Raji (cell line): Measurements from ENCODE around the gene CFAP61.

Source experiments
- POLR2A ChIP-seq: IDR thresholded peaks from 2 replicates; pipeline ENCODE4 v1.6.1; 2011; ENCODE audit warnings: low read depth, low read length, control low read depth; ENCODE audit not compliant: insufficient read depth

Gene CFAP61

DNA sequence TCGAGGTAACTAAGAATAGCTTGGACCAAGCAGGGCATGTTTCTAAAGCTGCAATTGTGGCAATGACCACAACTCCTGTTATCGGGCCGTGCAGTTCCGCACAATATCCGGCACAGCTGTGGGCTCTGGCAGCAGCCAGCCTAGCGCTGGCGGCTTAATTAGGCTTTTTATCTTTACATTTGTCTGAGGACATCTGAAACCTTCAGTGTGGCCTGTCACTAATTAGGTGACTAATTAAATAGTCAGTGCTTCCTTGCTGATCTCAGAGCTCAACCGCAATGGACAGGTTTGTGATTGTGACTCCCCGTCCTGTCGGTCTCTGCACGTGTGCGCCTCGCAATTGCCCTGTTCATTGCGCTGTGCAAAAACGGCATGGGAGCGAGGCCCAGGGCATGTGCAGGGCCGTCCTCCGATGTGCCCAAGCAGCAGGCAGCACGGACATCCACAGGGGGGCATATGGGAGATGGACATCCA is 180.7 kb downstream of the CFAP61 start:
- no peak for TF ChIP-seq POLR2A

DNA sequence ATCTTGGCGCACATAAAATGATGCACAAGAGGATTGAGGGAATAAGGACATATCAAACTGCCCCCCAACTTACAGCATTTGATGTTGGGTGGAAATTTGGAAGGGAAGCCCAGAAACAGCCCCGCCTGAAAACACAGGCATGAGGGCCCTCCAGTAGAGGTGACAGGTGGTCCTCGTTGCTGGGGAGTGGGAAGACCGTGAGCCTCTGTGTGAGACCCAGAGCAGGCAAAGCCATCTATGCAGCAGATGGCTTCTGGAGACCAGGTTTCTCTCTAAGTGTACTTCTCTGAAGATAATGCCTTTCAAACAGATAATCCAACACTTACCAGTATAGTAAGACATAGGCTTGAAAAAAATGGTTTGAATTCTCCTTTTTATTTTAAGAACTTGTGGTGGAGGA is 183.3 kb downstream of the CFAP61 start:
- TF ChIP-seq POLR2A, result no peak

DNA sequence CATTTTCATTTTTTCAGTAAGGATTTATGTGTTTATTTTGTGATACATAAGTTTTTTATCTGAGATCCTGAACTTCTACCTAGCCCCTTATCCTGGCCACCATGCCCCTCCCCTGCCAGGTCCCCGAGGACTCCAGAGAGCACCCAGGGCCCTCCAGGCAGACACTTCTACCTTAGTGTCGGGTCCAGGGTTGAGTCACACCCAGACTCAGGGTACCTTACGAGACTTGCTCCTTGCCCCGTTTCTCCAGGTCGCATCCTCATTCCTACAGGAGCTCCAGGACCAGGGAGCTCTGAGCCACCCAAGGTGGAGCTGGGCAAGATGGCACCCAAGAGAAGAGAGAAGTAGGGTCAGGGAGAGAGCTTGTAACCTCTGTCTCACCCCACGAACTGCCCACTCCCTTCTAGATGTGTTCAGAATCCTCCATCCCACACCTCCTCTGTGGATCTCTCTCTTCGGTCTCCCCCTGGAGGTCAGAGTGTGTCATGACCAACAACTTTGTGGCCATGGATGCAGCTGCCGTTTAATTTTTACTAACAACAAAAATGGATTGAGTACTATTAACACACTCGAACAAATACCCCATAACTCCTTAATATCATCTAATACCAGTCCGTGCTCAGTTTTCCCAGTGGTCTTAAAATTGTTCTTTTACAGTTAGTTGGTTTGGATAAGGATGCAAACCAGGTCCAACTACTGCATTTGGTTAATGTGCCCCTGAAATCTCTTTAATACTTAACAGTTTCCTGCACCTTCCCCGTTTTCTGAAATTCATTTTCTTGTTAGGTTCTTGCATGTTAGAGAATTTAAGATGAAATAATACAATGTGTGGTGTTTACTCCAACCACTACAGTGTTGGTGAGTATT is 185.0 kb downstream of the CFAP61 start:
- TF ChIP-seq POLR2A, result no peak

DNA sequence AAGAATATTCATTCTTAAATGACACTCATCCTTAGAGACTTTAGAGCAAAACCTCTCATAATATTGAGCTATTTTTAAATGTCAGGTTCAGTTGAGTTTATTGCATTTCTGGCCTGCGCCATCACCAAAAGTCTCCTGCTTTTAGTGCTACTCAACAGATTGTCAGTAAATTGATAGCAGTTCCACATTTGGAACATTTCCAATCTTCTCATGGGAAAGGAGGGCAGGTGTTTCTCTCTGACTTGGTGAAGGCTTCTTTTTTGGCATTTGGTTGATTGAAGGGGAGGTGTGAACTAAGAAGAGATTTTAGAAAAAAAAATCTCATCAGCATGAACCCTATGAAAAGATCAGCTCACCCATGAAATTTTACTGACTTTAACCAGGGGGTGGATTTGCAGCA is 189.6 kb downstream of the CFAP61 start:
- TF ChIP-seq POLR2A, result no peak

DNA sequence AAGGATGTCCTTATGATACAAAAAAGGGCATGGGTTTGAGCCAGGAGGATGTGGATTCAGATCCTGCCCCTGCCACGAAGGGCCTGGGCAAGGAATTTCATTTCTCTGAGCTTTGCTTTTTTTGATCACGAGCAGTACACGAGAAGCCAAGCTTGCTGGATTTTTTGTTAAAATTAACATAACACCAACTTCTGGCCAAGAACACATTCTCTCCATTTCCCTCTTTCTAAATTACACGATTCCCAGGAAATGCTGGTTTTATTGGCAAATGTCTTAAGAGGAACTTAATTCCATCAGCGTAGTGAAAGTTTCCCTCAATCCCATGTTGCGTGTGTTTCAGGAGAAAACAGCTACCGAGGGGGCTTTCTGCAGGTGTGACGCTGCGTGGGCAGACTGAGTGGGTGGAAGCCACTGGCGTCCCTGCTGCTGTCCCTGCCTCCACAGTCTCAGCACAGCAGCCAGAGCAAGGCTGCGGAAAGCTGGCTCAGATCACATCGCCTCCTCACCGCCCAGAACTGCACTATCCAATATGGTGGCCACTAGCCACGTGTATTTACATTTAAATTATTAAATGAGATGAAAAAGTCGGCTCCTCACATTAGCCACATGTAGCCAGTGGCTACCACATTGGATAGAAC is 194.8 kb downstream of the CFAP61 start:
- TF ChIP-seq POLR2A, result no peak

DNA sequence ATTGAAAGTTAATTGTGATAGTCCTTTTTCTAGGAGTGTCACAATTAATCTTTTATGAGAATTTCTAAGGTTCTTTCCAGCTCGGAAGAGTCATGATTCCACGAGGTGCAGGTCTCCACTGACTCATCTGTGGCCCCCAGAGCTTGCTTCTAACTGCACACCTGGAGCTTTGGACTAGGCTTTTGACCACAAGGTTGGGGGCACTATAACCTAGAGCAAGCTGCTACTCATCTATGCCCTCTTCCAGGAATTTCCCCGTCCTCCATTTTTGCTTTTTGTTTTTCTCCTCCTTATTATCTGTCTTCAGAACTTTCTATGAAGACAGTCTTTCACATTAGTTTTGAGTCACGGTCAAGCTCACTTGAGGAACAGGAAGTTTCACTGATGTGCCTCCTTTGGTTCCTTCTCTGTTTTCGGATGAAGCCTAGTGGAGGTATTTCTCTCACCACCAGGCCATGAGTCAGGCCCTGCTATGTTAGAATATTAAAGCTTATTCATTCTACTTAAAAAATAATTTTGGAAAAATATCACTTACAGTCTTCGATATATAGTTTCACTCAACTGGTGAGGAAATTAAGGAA is 196.4 kb downstream of the CFAP61 start:
- TF ChIP-seq POLR2A, result no peak

DNA sequence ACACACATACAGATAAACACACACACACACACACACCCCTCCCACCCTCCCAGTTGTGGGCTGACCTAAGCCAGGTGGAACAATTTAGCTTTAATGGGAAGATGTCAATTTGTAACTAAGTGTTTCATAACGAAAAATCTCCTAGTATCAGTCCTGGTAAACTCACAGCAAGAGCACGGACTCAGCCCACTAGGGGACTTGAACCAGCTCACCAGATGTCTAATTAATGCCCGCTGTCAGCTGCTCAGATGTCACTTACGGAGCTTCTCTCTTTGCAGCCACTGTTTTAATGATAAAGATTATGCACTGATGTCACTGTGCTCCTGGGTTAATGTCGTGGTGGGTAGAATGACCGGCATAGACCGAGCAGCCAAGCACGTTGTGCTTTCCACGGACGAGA is 199.0 kb downstream of the CFAP61 start:
- no peak for TF ChIP-seq POLR2A

DNA sequence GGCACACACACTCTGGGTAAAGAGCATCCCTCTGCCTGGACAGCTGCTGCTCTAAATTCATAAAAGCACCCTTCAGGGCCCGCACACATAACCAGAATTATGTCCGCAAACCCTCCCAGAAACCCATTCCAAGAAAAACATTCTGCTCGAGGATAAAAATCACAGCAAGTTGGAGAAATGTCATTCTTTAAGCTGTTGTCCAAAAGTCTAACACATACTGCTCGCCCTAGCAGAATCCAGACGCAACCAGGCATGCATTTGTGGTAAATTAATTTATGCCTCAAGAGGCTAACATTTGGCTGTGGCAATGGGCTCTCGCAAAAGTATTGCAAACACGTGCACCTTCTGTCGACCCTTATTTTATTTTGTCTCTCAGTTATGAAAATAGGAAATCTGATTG is 199.5 kb downstream of the CFAP61 start:
- no peak for TF ChIP-seq POLR2A

DNA sequence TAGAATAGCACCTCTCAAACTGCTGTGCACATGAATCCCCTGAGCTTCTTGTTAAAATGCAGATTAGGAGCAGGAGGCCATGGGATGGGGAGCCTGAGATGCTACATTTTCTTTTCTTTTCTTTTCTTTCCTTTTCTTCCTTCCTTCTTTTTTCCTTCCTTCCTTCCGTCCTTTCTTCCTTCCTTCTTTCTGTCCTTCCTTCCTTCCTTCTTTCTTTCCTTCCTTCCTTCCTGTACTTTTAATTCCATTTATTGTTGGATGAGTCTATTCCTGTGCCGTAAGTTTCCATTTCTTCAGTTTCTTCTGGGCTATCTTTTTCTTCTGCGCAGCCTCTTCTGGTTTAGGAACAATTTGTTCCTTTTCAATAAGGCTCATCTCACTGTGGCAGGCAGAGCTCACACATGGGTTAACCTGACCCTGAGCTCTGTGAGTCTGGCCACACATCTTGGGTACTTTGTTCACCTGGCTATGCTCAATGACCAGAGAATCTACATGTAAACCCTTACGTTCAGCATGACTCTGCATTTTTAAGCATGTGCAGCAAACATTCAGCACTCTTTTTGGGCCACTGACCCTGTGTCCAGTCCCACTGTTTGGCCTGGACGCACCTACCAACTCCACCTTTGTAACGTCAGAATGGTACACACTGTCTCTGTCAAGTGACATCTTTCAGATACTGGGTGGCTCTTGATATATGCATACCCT is 200.9 kb downstream of the CFAP61 start:
- TF ChIP-seq POLR2A, result no peak

DNA sequence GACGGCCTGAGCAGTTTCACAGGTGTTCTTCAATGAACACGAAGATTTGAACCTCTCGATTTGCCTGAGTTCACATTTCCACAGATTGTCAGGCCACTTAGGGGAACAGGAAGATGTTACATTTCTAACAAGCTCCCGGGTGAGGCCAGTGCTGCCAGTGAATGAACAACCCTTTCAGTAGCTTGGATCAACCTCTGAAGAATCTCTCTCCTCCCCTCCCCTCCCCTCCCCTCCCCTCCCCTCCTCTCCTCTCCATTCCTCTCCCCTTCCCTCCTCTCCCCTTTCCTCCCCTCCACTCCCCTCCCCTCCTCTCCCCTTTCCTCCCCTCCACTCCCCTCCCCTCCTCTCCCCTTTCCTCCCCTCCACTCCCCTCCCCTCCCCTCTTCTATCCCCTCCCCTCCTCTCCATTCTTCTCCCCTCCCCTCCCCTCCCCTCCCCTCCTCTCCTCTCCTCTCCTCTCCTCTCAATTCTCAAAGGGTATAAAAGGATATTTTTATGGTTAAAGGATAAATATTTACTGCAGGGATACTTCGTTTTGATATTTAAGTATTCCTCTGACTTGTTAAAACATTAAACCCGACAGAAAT is 201.5 kb downstream of the CFAP61 start:
- no peak for TF ChIP-seq POLR2A

DNA sequence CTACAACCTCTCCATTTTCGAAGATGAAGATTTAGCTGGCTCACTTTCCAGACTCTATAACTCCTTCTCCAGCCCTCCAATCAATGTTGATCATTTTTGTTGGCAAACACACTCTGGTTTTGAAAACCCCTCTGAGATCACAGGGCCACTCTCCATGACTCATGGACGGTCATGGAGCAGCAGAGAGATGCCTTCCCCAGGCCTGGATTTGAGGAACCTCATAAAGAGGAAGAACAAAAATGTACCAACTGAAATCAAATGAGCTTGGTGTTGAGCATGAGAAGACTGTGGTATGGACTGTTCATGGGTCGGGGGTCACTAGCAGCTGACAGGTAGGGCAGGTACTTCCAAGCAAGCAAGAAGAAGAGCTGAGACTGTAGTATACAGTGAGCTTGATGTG is 202.8 kb downstream of the CFAP61 start:
- no peak for TF ChIP-seq POLR2A

DNA sequence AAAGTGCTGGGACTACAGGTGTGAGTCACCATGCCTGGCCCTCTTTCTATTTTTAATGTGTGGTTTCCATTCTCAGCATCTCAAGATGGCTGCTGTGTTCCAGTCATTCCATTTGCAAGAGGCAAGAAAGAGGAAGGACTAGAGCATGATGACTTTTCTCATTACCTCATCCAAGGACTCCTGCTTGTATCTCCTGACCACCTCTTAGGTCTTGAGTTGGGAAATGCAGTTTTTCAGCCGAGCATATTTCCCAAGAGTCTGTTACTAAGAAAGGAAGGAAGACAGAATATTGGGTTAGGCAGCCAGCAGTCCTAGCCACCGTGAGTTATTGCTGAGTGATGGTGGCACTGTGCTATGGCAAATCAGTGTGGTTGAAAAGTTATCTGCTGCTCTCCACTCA is 207.2 kb downstream of the CFAP61 start:
- no peak for TF ChIP-seq POLR2A

DNA sequence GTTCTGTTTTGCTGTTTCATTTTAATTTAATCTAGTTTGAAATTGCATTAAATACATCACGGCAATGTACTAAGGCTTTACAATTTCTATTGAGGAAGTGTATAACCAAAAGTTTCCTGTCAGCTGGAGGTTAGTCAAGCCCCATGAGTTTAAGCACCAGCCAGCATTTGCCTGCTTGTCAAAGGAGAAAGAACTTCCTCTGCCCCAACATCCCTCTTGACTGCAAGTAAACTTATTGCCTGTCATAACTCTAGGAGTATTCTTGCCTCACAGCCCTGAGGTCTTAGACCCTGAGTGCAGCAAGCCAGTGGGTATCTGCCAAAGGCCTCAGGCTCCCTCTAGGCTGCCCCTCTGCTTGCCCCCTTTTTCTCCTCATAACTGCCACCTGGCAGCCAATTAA is 208.8 kb downstream of the CFAP61 start:
- TF ChIP-seq POLR2A, result no peak

DNA sequence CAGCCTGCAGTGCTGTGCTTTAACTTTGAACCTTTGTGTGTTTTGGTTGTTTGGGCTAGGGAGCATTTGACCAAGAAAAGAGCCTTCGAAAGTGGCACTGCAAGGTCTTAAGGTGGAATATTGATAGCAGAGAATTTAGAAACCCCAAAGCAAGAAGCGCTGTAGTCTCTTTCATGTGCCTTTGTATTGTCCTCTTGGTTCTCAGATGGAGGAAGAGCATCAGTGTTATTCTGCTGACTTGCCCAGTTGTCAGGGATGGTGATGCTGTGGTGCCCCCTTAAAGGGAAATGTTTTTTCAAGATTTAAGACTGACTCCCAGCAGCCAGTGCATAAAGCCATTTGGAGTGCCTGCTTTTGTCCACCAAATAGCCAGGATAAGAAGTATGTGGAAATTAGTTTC is 212.9 kb downstream of the CFAP61 start:
- no peak for TF ChIP-seq POLR2A

DNA sequence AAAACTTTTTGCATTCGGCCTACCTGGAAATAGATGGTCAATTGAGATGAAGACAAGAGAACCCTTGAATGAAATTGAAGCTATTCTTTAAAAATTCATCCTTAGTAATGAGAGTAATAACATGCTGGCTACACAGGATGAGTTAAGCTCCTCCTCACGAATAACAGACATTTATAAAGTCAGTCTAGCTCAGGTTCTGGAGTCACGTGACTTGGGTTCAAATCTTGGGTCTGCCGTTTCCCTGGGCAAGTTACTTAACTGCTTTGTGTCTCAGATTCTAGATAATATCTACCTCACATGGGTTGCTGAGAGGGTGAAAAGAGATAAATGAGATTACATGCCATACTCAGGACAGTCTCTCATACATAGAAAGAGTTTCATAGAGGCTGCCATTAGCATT is 214.2 kb downstream of the CFAP61 start:
- TF ChIP-seq POLR2A, result no peak
